K562 (cell line): Measurements from ENCODE around the gene SP2. TPM values are rescaled to one million over a fixed set of nuclear protein-coding genes. Genes with fewer than 3 reads are reported as not detected.

ENCODE experiments used
- CREM ChIP-seq: IDR thresholded peaks from 2 replicates; pipeline ENCODE4 v1.6.1; 2014; ENCODE audit warnings: antibody characterized with exemption, low read depth
- CTBP1 ChIP-seq: fragments of 450-650 bp; IDR thresholded peaks from 2 replicates; pipeline ENCODE4 v1.6.1; 2016; ENCODE audit warnings: borderline replicate concordance
- ETV1 ChIP-seq: fragments of 450-650 bp; conservative IDR thresholded peaks from 2 replicates; pipeline ENCODE4 v1.6.1; 2016; ENCODE audit warnings: missing genetic modification characterization, control low read depth, low read depth, missing compliant biosample characterization
- GABPA ChIP-seq: fragments of 200-800 bp; sonication (Bioruptor generic); conservative IDR thresholded peaks from 2 replicates; pipeline ENCODE4 v1.6.1; 2016; ENCODE audit warnings: low read depth, missing genetic modification characterization, missing compliant biosample characterization
- JUN ChIP-seq, 2 experiments: sonication (generic) in 1 of 2; formaldehyde crosslinking in 1 of 2; IDR thresholded peaks; 2 replicates each; pipeline versions ENCODE4 v1.6.1 to v1.8.0; 2012 to 2022; ENCODE audit warnings: borderline replicate concordance in 2 of 2, mild to moderate bottlenecking in 2 of 2, improper control_type of control experiment in 1 of 2, low read depth in 1 of 2, low read length in 1 of 2, missing genetic modification reagents in 1 of 2
- MYNN ChIP-seq, 2 experiments: sonication (generic); formaldehyde crosslinking in 1 of 2; IDR thresholded peaks; 2 replicates each; pipeline versions ENCODE4 v1.5.0 to v1.6.1; 2016 to 2020; ENCODE audit warnings: antibody characterized with exemption in 1 of 2, missing genetic modification reagents in 1 of 2
- NFYB ChIP-seq: IDR thresholded peaks from 2 replicates; pipeline ENCODE4 v1.6.1; 2011; ENCODE audit warnings: mild to moderate bottlenecking, moderate library complexity; ENCODE audit not compliant: insufficient read length; ENCODE audit errors: extremely low read depth
- OTX1 ChIP-seq: fragments of 450-650 bp; formaldehyde crosslinking; IDR thresholded peaks from 2 replicates; pipeline ENCODE4 v1.4.0; 2022; ENCODE audit warnings: mild to moderate bottlenecking
- PHB2 ChIP-seq: fragments of 450-650 bp; IDR thresholded peaks from 2 replicates; pipeline ENCODE4 v1.6.1; 2017; ENCODE audit warnings: low read depth
- POLR3G ChIP-seq: IDR thresholded peaks from 2 replicates; pipeline ENCODE4 v1.6.1; 2011; ENCODE audit not compliant: insufficient read length, insufficient replicate concordance; ENCODE audit errors: extremely low read depth
- SP2 ChIP-seq: IDR thresholded peaks from 2 replicates; pipeline ENCODE4 v1.6.1; 2011; ENCODE audit warnings: mild to moderate bottlenecking, low read depth, low read length, moderate library complexity; ENCODE audit not compliant: poor library complexity, severe bottlenecking; ENCODE audit errors: extremely low read depth
- YY1 ChIP-seq, 3 experiments: IDR thresholded peaks; 2 replicates each; pipeline ENCODE4 v1.6.1; 2011; ENCODE audit warnings: low read length in 2 of 3, mild to moderate bottlenecking in 2 of 3, moderate library complexity in 2 of 3, borderline replicate concordance in 1 of 3, control low read depth in 1 of 3, low read depth in 1 of 3; ENCODE audit not compliant: insufficient read depth in 3 of 3, insufficient replicate concordance in 2 of 3, control insufficient read depth in 1 of 3, insufficient read length in 1 of 3; ENCODE audit errors: extremely low read depth in 1 of 3
- ZBTB7A ChIP-seq: IDR thresholded peaks from 2 replicates; pipeline ENCODE4 v1.6.1; 2011; ENCODE audit warnings: low read depth, mild to moderate bottlenecking, low read length, moderate library complexity, borderline replicate concordance; ENCODE audit not compliant: control insufficient read depth
- ZBTB8A ChIP-seq: fragments of 450-650 bp; IDR thresholded peaks from 2 replicates; pipeline ENCODE4 v1.6.1; 2018; ENCODE audit warnings: mild to moderate bottlenecking, moderate library complexity; ENCODE audit not compliant: partially characterized antibody
- ZNF12 ChIP-seq: sonication (generic); formaldehyde crosslinking; IDR thresholded peaks from 2 replicates; pipeline ENCODE4 v1.4.0; 2020; ENCODE audit warnings: mild to moderate bottlenecking, missing genetic modification reagents
- ZNF232 ChIP-seq: sonication (generic); formaldehyde crosslinking; IDR thresholded peaks from 2 replicates; pipeline ENCODE4 v1.8.0; 2022; ENCODE audit warnings: mild to moderate bottlenecking, missing genetic modification reagents
- ZNF79 ChIP-seq: fragments of 250-450 bp; sonication (Bioruptor Pico); IDR thresholded peaks from 2 replicates; pipeline ENCODE4 v1.4.0; 2020; ENCODE audit warnings: low read depth, mild to moderate bottlenecking, moderate library complexity
- polyA plus RNA-seq, 8 experiments: library from polyadenylated mRNA; depleted of rRNA in 4 of 8; stranded (reverse) in 5 of 8; unstranded in 3 of 8; fragments of >200 nt; fragmentation: Nextera tagmentation in 2 of 8; fragmentation: Illumina TruSeq in 1 of 8; extraction: Ambion mirVana in 2 of 8; extraction: Trizol in 1 of 8; gene quantifications; 2 replicates each; pipeline versions ENCODE4 v1.2.1 to v1.2.3, GENCODE V29; 2011 to 2014; ENCODE audit warnings: inconsistent platforms in 1 of 8, missing spikeins in 1 of 8
- total RNA-seq, 7 experiments: library from RNA; depleted of rRNA in 6 of 7; stranded (reverse); fragments of >200 nt in 6 of 7; fragmentation: Illumina TruSeq in 2 of 7; extraction: Trizol in 2 of 7; gene quantifications; 2 replicates each; pipeline versions ENCODE4 v1.2.1 to v1.2.3, GENCODE V29; 2011 to 2021; ENCODE audit warnings: low replicate concordance in 1 of 7
- TF ChIP-seq, protein P1 (sequence below): sonication (generic); formaldehyde crosslinking; IDR thresholded peaks from 2 replicates; pipeline ENCODE4 v1.8.0; 2023; ENCODE audit warnings: mild to moderate bottlenecking, missing genetic modification reagents
- TF ChIP-seq, protein P2 (sequence below), 2 experiments: IDR thresholded peaks in 1 of 2; conservative IDR thresholded peaks in 1 of 2; 2 replicates each; pipeline ENCODE4 v1.6.1; 2016; ENCODE audit warnings: low read depth in 2 of 2, mild to moderate bottlenecking in 1 of 2, missing compliant biosample characterization in 1 of 2, missing genetic modification characterization in 1 of 2, moderate library complexity in 1 of 2
- TF ChIP-seq, protein P3 (sequence below): fragments of 250-450 bp; sonication (Bioruptor Pico); IDR thresholded peaks from 2 replicates; pipeline ENCODE4 v1.4.0; 2020

Gene SP2
- total and polyA plus RNA-seq, 9 of the 15 experiments (the other 6 are each of a cell fraction or from before 2014, with no cell fraction given) = 0.77 to 22.3 (median 2.3) TPM

DNA sequence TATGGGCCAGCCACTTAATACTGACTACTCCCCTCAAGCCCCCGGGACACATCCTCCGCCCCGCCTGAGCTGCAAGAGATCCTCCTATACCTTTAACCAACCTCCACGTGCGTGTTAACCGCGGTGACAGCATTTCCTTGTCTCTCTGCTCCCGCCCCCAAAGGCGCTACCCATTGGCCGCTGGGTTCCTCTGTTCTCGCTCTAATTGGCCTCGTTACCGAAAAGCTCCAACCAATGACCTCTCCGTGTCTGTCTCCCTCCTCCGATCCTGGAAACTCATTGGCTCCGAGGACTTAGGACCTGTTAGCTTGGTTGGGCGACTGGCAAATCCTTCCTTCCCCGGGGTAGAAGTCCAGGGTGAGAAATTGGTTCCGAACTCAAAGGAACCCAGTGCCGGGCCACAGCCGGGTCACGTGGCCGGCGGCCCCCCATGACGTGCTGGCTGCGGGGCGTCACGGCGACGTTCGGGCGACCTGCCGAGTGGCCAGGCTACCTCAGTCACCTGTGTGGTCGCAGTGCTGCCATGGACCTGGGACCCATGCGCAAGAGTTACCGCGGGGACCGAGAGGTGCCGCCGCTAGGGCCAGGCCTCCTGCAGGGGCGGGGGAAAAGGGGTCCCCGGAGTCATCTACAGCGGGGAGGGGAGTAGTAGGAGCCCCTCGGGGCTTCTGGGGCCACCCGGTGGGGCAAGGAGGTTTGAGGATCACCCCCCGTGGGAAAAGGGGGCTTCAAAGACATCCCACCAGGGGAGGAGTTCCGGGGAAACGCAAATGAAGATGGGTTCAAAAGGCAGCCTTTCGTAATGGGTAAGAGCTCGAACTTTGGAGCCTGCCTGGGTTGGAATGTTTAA, 45.4 kb downstream of the SP2 start, which contains the start of gene PNPO (continued):
- TF ChIP-seq ZNF79 (CRISPR knock-in tag) = no peak
- TF ChIP-seq OTX1 (CRISPR knock-in tag) = no peak; the same call in 1 of the 2 replicates
- TF ChIP-seq CTBP1 = peak; percentile 37; the same call in 1 of the 2 replicates
- TF ChIP-seq, protein P1, sequence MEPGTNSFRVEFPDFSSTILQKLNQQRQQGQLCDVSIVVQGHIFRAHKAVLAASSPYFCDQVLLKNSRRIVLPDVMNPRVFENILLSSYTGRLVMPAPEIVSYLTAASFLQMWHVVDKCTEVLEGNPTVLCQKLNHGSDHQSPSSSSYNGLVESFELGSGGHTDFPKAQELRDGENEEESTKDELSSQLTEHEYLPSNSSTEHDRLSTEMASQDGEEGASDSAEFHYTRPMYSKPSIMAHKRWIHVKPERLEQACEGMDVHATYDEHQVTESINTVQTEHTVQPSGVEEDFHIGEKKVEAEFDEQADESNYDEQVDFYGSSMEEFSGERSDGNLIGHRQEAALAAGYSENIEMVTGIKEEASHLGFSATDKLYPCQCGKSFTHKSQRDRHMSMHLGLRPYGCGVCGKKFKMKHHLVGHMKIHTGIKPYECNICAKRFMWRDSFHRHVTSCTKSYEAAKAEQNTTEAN (CRISPR knock-in tag) = no peak
- TF ChIP-seq MYNN (IDR thresholded peaks at IDR 0.05) = no peak
- TF ChIP-seq MYNN (CRISPR knock-in tag; IDR thresholded peaks at IDR 0.05) = no peak
- TF ChIP-seq ZNF12 (CRISPR knock-in tag) = no peak; the same call in 1 of the 2 replicates
- peak; percentile 77 for TF ChIP-seq GABPA (tag)
- TF ChIP-seq ZNF232 (CRISPR knock-in tag) = no peak
- TF ChIP-seq ZBTB7A = peak; percentile 75
- TF ChIP-seq, protein P2, sequence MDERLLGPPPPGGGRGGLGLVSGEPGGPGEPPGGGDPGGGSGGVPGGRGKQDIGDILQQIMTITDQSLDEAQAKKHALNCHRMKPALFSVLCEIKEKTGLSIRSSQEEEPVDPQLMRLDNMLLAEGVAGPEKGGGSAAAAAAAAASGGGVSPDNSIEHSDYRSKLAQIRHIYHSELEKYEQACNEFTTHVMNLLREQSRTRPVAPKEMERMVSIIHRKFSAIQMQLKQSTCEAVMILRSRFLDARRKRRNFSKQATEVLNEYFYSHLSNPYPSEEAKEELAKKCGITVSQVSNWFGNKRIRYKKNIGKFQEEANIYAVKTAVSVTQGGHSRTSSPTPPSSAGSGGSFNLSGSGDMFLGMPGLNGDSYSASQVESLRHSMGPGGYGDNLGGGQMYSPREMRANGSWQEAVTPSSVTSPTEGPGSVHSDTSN (CRISPR knock-in tag; IDR thresholded peaks at IDR 0.05; ENCODE audit: low read depth) = no peak
- TF ChIP-seq, protein P2 (tag; conservative IDR thresholded peaks at IDR 0.05; ENCODE audit: low read depth) = peak; percentile 51; the same call in 1 of the 2 replicates
- TF ChIP-seq, protein P3, sequence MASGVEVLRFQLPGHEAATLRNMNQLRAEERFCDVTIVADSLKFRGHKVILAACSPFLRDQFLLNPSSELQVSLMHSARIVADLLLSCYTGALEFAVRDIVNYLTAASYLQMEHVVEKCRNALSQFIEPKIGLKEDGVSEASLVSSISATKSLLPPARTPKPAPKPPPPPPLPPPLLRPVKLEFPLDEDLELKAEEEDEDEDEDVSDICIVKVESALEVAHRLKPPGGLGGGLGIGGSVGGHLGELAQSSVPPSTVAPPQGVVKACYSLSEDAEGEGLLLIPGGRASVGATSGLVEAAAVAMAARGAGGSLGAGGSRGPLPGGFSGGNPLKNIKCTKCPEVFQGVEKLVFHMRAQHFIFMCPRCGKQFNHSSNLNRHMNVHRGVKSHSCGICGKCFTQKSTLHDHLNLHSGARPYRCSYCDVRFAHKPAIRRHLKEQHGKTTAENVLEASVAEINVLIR = no peak
- peak in 1 of 3 experiments; percentile 8 for TF ChIP-seq YY1 (IDR thresholded peaks at IDR 0.05; ENCODE audit: borderline replicate concordance in 1 of 3, control insufficient read depth in 1 of 3, extremely low read depth in 1 of 3, insufficient read depth in 3 of 3, insufficient read length in 1 of 3, insufficient replicate concordance in 2 of 3, low read depth in 1 of 3, low read length in 2 of 3)
- TF ChIP-seq ETV1 (tag) = no peak
- TF ChIP-seq POLR3G = no peak
- peak; percentile 69; the same call in 1 of the 2 replicates for TF ChIP-seq JUN (IDR thresholded peaks at IDR 0.05; ENCODE audit: borderline replicate concordance, low read depth, low read length)
- no peak for TF ChIP-seq JUN (CRISPR knock-in tag; IDR thresholded peaks at IDR 0.05; ENCODE audit: borderline replicate concordance)
- no peak for TF ChIP-seq PHB2
- peak; percentile 94 for TF ChIP-seq NFYB
- TF ChIP-seq SP2 = peak; percentile 74
- no peak for TF ChIP-seq ZBTB8A
- peak; percentile 65 for TF ChIP-seq CREM
